HG03558 (cell line): ENCODE results near the gene F2R.
"Not testable (repeated sequence)": the region's sequence is repeated elsewhere in the genome, so short reads cannot be mapped to it uniquely, and the experiment has no call there.

Experiments used
- ATAC-seq: cut with Tn5 transposase; IDR thresholded peaks from one replicate; pipeline ENCODE4 v1.9.1; 2021; ENCODE audit warnings: moderate number of reproducible peaks; ENCODE audit not compliant: unreplicated experiment; ENCODE audit errors: extremely low read depth

Gene F2R

GRCh38 chr5:76747706-76748105 lies 31.8 kb downstream of the F2R start:
- no peak for ATAC-seq

GRCh38 chr5:76751291-76751690 lies 35.4 kb downstream of the F2R start:
- ATAC-seq: no peak

GRCh38 chr5:76754668-76755078 lies 38.7 kb downstream of the F2R start:
- no peak for ATAC-seq

- no peak for ATAC-seq
Observed at GRCh38 chr5:76755779-76756637, 40.1 kb downstream of the F2R start.

- no peak for ATAC-seq
Observed at GRCh38 chr5:76757049-76757448, 41.1 kb downstream of the F2R start.

GRCh38 chr5:76761118-76761517 lies 45.2 kb downstream of the F2R start:
- ATAC-seq: not testable (repeated sequence)

- ATAC-seq: no peak
Observed at GRCh38 chr5:76762484-76762883, 46.6 kb downstream of the F2R start.

GRCh38 chr5:76763136-76763535 lies 47.2 kb downstream of the F2R start:
- ATAC-seq: no peak

- ATAC-seq: no peak
Observed at GRCh38 chr5:76764374-76764773, 48.4 kb downstream of the F2R start.

- ATAC-seq: no peak
Observed at GRCh38 chr5:76765249-76765648, 49.3 kb downstream of the F2R start.

- no peak for ATAC-seq
Observed at GRCh38 chr5:76766746-76767145, 50.8 kb downstream of the F2R start.

GRCh38 chr5:76771041-76771440 lies 55.1 kb downstream of the F2R start:
- not testable (repeated sequence) for ATAC-seq

GRCh38 chr5:76771705-76772405 lies 55.9 kb downstream of the F2R start:
- no peak for ATAC-seq

- ATAC-seq: no peak
Observed at GRCh38 chr5:76775921-76776320, 60.0 kb downstream of the F2R start.

- no peak for ATAC-seq
Observed at GRCh38 chr5:76776391-76776790, 60.5 kb downstream of the F2R start.

- not testable (repeated sequence) for ATAC-seq
Observed at GRCh38 chr5:76780616-76781015, 64.7 kb downstream of the F2R start.

- no peak for ATAC-seq
Observed at GRCh38 chr5:76781775-76782174, 65.8 kb downstream of the F2R start.

- ATAC-seq: no peak
Observed at GRCh38 chr5:76782444-76782843, 66.5 kb downstream of the F2R start.
